Activated T-cell treated with anti-CD3 and anti-CD28 coated beads for 1 hour (primary cell): ENCODE data around the gene CHAF1A.

Experiments used
- DNase-seq: peaks from one replicate; pipeline ENCODE4 v3.0.0-alpha.2; 2020; ENCODE audit warnings: low read depth

The CHAF1A gene

GRCh38 chr19:4380254-4380727 is 22.1 kb upstream of the CHAF1A start:
- DNase-seq = peak; percentile 52

- DNase-seq = no peak
Measured at GRCh38 chr19:4385291-4386040, 17.0 kb upstream of the CHAF1A start.

GRCh38 chr19:4386041-4386782 is 16.2 kb upstream of the CHAF1A start:
- no peak for DNase-seq

GRCh38 chr19:4388337-4389063 is 13.9 kb upstream of the CHAF1A start:
- no peak for DNase-seq

- DNase-seq = no peak
Measured at GRCh38 chr19:4389064-4389375, 13.4 kb upstream of the CHAF1A start.

- DNase-seq = no peak
Measured at GRCh38 chr19:4389511-4390016, 12.9 kb upstream of the CHAF1A start.

- no peak for DNase-seq
Measured at GRCh38 chr19:4390017-4390566, 12.3 kb upstream of the CHAF1A start.

GRCh38 chr19:4390567-4391305 is 11.7 kb upstream of the CHAF1A start:
- no peak for DNase-seq

GRCh38 chr19:4391306-4391693 is 11.1 kb upstream of the CHAF1A start:
- no peak for DNase-seq

GRCh38 chr19:4391701-4392483 is 10.5 kb upstream of the CHAF1A start:
- no peak for DNase-seq

GRCh38 chr19:4393947-4394590 is 8.4 kb upstream of the CHAF1A start:
- DNase-seq = no peak

GRCh38 chr19:4396949-4397783 is 5.3 kb upstream of the CHAF1A start:
- no peak for DNase-seq

GRCh38 chr19:4399812-4400134 is 2.7 kb upstream of the CHAF1A start:
- DNase-seq = no peak

- DNase-seq = peak; percentile 96
Measured at GRCh38 chr19:4400135-4400936, 2.1 kb upstream of the CHAF1A start, which contains the start of gene SH3GL1. TSS of gene SH3GL1 (minus strand) at chr19:4400547. CDS start at chr19:4400368, 179 bp downstream.

- DNase-seq = no peak
Measured at GRCh38 chr19:4401769-4402170, 670 bp upstream of the CHAF1A start.

- DNase-seq = no peak
Measured at GRCh38 chr19:4403005-4403761, 743 bp downstream of the CHAF1A start.

GRCh38 chr19:4405977-4406376 is 3.5 kb downstream of the CHAF1A start:
- DNase-seq = no peak

- DNase-seq = no peak
Measured at GRCh38 chr19:4406626-4407025, 4.2 kb downstream of the CHAF1A start.
